ENCODE results near the gene ITGBL1. TPM values are rescaled to one million over a fixed set of nuclear protein-coding genes. Genes with fewer than 3 reads are reported as not detected.
"Not testable (repeated sequence)": the region's sequence is repeated elsewhere in the genome, so short reads cannot be mapped to it uniquely, and the experiment has no call there.

Gene ITGBL1
- total RNA-seq, 1 experiment from 2014 or later, result not detected

- no TSS peak for BruUV-seq (replicated peaks)
- intact Hi-C loops (cut with micrococcal nuclease), result no loop called here
- no peak overlapping the region for H3K4me3 Mint-ChIP-seq (ENCODE audit: unreplicated experiment)
- CTCF ChIA-PET, result interaction anchor here (0.9 to 1.3 kb wide), 2 partner anchors 114 to 223 kb away, joined by 3 to 4 read pairs; no protein-coding TSS in a partner anchor
- no peaks in the 10 kb centered on the region for H3K9me3 Mint-ChIP-seq (ENCODE audit: unreplicated experiment)
- no peak overlapping the region for H3K27ac Mint-ChIP-seq (ENCODE audit: low read depth, unreplicated experiment)
- TF ChIP-seq, protein P1, sequence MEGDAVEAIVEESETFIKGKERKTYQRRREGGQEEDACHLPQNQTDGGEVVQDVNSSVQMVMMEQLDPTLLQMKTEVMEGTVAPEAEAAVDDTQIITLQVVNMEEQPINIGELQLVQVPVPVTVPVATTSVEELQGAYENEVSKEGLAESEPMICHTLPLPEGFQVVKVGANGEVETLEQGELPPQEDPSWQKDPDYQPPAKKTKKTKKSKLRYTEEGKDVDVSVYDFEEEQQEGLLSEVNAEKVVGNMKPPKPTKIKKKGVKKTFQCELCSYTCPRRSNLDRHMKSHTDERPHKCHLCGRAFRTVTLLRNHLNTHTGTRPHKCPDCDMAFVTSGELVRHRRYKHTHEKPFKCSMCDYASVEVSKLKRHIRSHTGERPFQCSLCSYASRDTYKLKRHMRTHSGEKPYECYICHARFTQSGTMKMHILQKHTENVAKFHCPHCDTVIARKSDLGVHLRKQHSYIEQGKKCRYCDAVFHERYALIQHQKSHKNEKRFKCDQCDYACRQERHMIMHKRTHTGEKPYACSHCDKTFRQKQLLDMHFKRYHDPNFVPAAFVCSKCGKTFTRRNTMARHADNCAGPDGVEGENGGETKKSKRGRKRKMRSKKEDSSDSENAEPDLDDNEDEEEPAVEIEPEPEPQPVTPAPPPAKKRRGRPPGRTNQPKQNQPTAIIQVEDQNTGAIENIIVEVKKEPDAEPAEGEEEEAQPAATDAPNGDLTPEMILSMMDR (IDR thresholded peaks at IDR 0.05; ENCODE audit: unreplicated experiment), result no peak
- no peak for DNase-seq (ENCODE audit: unreplicated experiment)
- no peaks in the 10 kb centered on the region for H3K36me3 Mint-ChIP-seq (ENCODE audit: insufficient read depth, unreplicated experiment)
- H3K27me3 Mint-ChIP-seq (ENCODE audit: insufficient read depth, unreplicated experiment), result no peaks in the 10 kb centered on the region
- no peaks in the 10 kb centered on the region for H3K4me1 Mint-ChIP-seq (ENCODE audit: insufficient read depth, unreplicated experiment)
- POLR2A ChIA-PET, result interaction anchor here (0.6 to 1.5 kb wide), 3 partner anchors 12 to 79 kb away, joined by 3 to 4 read pairs (median 3); no protein-coding TSS in a partner anchor
Measured at GRCh38 chr13:101535192-101535746, 82.8 kb downstream of the ITGBL1 start.

GRCh38 chr13:101536079-101536478 is 83.6 kb downstream of the ITGBL1 start:
- H3K4me1 Mint-ChIP-seq (ENCODE audit: insufficient read depth, unreplicated experiment), result no peaks in the 10 kb centered on the region
- intact Hi-C loops (cut with micrococcal nuclease), result no loop called here
- TF ChIP-seq, protein P1 (IDR thresholded peaks at IDR 0.05; ENCODE audit: unreplicated experiment), result no peak
- ChIA-PET POLR2A (no interaction called here), CTCF (no interaction called here)
- H3K9me3 Mint-ChIP-seq (ENCODE audit: unreplicated experiment), result no peaks in the 10 kb centered on the region
- no peaks in the 10 kb centered on the region for H3K36me3 Mint-ChIP-seq (ENCODE audit: insufficient read depth, unreplicated experiment)
- no peak for DNase-seq (ENCODE audit: unreplicated experiment)
- H3K27ac Mint-ChIP-seq (ENCODE audit: low read depth, unreplicated experiment), result no peak overlapping the region
- H3K27me3 Mint-ChIP-seq (ENCODE audit: insufficient read depth, unreplicated experiment), result no peaks in the 10 kb centered on the region
- H3K4me3 Mint-ChIP-seq (ENCODE audit: unreplicated experiment), result no peak overlapping the region
- no TSS peak for BruUV-seq (replicated peaks)

- DNase-seq (ENCODE audit: unreplicated experiment); H3K4me1 Mint-ChIP-seq (ENCODE audit: insufficient read depth, unreplicated experiment); H3K27me3 Mint-ChIP-seq (ENCODE audit: insufficient read depth, unreplicated experiment); BruUV-seq (replicated peaks); H3K9me3 Mint-ChIP-seq (ENCODE audit: unreplicated experiment); H3K4me3 Mint-ChIP-seq (ENCODE audit: unreplicated experiment); H3K27ac Mint-ChIP-seq (ENCODE audit: low read depth, unreplicated experiment); POLR2A ChIA-PET; intact Hi-C loops (cut with micrococcal nuclease); H3K36me3 Mint-ChIP-seq (ENCODE audit: insufficient read depth, unreplicated experiment): not testable (repeated sequence)
- CTCF ChIA-PET, result interaction anchor here (0.6 kb wide), 1 partner anchor 45 kb away, joined by 3 read pairs; no protein-coding TSS in a partner anchor
Measured at GRCh38 chr13:101544544-101544943, 92.1 kb downstream of the ITGBL1 start.

GRCh38 chr13:101544979-101545378 is 92.5 kb downstream of the ITGBL1 start:
- no peak for DNase-seq (ENCODE audit: unreplicated experiment)
- ChIA-PET CTCF (interaction anchor here (0.6 kb wide), 2 partner anchors 223 to 583 kb away, joined by 3 to 4 read pairs; no protein-coding TSS in a partner anchor), POLR2A (interaction anchor here (1.0 kb wide), 1 partner anchor 9 kb away, joined by 3 read pairs; no protein-coding TSS in a partner anchor)
- no TSS peak for BruUV-seq (replicated peaks)
- Mint-ChIP-seq H3K9me3 (ENCODE audit: unreplicated experiment) (no peaks in the 10 kb centered on the region), H3K27me3 (ENCODE audit: insufficient read depth, unreplicated experiment) (no peaks in the 10 kb centered on the region), H3K4me1 (ENCODE audit: insufficient read depth, unreplicated experiment) (no peaks in the 10 kb centered on the region), H3K36me3 (ENCODE audit: insufficient read depth, unreplicated experiment) (no peaks in the 10 kb centered on the region), H3K4me3 (ENCODE audit: unreplicated experiment) (no peak overlapping the region), H3K27ac (ENCODE audit: low read depth, unreplicated experiment) (no peak overlapping the region)
- TF ChIP-seq, protein P1 (IDR thresholded peaks at IDR 0.05; ENCODE audit: unreplicated experiment), result no peak
- intact Hi-C loops (cut with micrococcal nuclease), result no loop called here
